Endothelial cell of umbilical vein (primary cell): ENCODE measurements around the gene DCDC1.
"Not testable (repeated sequence)": the region's sequence is repeated elsewhere in the genome, so short reads cannot be mapped to it uniquely, and the experiment has no call there.

Experiments
- EZH2 ChIP-seq: IDR thresholded peaks from 2 replicates; pipeline ENCODE4 v1.6.1; 2012; ENCODE audit warnings: borderline replicate concordance, low read depth, mild to moderate bottlenecking, moderate library complexity, low read length, inconsistent platforms; ENCODE audit not compliant: severe bottlenecking
- FOS ChIP-seq: IDR thresholded peaks from 2 replicates; pipeline ENCODE4 v1.6.1; 2011; ENCODE audit warnings: mild to moderate bottlenecking, low read length, moderate library complexity, borderline replicate concordance; ENCODE audit not compliant: insufficient read depth
- JUN ChIP-seq: IDR thresholded peaks from 2 replicates; pipeline ENCODE4 v1.6.1; 2011; ENCODE audit warnings: borderline replicate concordance, low read depth; ENCODE audit not compliant: insufficient read length, insufficient read depth
- MYC ChIP-seq: IDR thresholded peaks from one replicate; pipeline ENCODE4 v1.6.1; 2011; ENCODE audit warnings: mild to moderate bottlenecking, low read depth, low read length
- POLR2A ChIP-seq: IDR thresholded peaks from 2 replicates; pipeline ENCODE4 v1.6.1; 2012; ENCODE audit warnings: low read depth, mild to moderate bottlenecking, control low read depth, low read length
- POLR2AphosphoS5 ChIP-seq: IDR thresholded peaks from 2 replicates; pipeline ENCODE4 v1.6.1; 2012; ENCODE audit warnings: low read depth, mild to moderate bottlenecking, control low read depth, low read length, moderate library complexity; ENCODE audit not compliant: insufficient read depth
- TF ChIP-seq, protein P1 (sequence below), 2 donors: IDR thresholded peaks; 1 replicate in 1 of 2; 2 replicates in 1 of 2; pipeline ENCODE4 v1.5.1; 2011; ENCODE audit warnings: low read length in 2 of 2, mild to moderate bottlenecking in 2 of 2, moderate library complexity in 2 of 2, control low read depth in 1 of 2, inconsistent platforms in 1 of 2, low read depth in 1 of 2; ENCODE audit not compliant: insufficient read depth in 1 of 2; ENCODE audit errors: extremely low read depth in 1 of 2

DNA sequence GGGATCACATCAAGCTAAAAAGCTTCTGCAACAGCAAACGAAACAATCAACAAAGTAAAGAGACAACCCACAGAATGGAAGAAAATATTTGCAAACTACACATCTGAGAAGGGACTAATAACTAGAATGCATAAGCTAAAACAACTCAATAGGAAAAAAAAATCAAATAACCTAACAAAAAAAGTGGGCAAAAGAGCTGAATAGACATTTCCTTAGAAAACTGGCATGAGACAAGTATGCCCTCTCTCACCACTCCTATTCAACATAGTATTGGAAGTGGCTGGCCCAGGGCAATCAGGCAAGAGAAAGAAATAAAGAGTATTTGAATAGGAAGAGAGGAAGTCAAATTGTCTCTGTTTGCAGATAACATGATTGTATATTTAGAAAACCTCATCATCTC lies 421.8 kb downstream of the DCDC1 start:
- TF ChIP-seq, protein P1, sequence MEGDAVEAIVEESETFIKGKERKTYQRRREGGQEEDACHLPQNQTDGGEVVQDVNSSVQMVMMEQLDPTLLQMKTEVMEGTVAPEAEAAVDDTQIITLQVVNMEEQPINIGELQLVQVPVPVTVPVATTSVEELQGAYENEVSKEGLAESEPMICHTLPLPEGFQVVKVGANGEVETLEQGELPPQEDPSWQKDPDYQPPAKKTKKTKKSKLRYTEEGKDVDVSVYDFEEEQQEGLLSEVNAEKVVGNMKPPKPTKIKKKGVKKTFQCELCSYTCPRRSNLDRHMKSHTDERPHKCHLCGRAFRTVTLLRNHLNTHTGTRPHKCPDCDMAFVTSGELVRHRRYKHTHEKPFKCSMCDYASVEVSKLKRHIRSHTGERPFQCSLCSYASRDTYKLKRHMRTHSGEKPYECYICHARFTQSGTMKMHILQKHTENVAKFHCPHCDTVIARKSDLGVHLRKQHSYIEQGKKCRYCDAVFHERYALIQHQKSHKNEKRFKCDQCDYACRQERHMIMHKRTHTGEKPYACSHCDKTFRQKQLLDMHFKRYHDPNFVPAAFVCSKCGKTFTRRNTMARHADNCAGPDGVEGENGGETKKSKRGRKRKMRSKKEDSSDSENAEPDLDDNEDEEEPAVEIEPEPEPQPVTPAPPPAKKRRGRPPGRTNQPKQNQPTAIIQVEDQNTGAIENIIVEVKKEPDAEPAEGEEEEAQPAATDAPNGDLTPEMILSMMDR (IDR thresholded peaks at IDR 0.05; ENCODE audit: extremely low read depth in 1 of 2, insufficient read depth in 1 of 2, low read depth in 1 of 2, low read length in 2 of 2): not testable (repeated sequence)
- TF ChIP-seq POLR2A, EZH2, POLR2AphosphoS5, JUN, FOS, MYC: not testable (repeated sequence)
